ENCODE data around the gene MIOX.

The MIOX gene

GRCh38 chr22:50526108-50526833, 39.6 kb downstream of the MIOX start (continued):
- peak; percentile 86 for TF ChIP-seq ZIC2 (tag by site-specific recombination; IDR thresholded peaks at IDR 0.05)
- TF ChIP-seq KLF8 (tag by site-specific recombination; IDR thresholded peaks at IDR 0.05): no peak
- TF ChIP-seq, protein P1, sequence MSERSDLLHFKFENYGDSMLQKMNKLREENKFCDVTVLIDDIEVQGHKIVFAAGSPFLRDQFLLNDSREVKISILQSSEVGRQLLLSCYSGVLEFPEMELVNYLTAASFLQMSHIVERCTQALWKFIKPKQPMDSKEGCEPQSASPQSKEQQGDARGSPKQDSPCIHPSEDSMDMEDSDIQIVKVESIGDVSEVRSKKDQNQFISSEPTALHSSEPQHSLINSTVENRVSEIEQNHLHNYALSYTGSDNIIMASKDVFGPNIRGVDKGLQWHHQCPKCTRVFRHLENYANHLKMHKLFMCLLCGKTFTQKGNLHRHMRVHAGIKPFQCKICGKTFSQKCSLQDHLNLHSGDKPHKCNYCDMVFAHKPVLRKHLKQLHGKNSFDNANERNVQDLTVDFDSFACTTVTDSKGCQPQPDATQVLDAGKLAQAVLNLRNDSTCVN (tag by site-specific recombination; optimal IDR thresholded peaks at IDR 0.05): no peak
- TF ChIP-seq ZNF561 (tag by site-specific recombination; IDR thresholded peaks at IDR 0.05; ENCODE audit: borderline replicate concordance): peak; percentile 59
- no peak for TF ChIP-seq ZNF174 (tag by site-specific recombination; IDR thresholded peaks at IDR 0.05)
- TF ChIP-seq ZSCAN4 (tag by site-specific recombination; IDR thresholded peaks at IDR 0.05): no peak
- TF ChIP-seq, protein P2, sequence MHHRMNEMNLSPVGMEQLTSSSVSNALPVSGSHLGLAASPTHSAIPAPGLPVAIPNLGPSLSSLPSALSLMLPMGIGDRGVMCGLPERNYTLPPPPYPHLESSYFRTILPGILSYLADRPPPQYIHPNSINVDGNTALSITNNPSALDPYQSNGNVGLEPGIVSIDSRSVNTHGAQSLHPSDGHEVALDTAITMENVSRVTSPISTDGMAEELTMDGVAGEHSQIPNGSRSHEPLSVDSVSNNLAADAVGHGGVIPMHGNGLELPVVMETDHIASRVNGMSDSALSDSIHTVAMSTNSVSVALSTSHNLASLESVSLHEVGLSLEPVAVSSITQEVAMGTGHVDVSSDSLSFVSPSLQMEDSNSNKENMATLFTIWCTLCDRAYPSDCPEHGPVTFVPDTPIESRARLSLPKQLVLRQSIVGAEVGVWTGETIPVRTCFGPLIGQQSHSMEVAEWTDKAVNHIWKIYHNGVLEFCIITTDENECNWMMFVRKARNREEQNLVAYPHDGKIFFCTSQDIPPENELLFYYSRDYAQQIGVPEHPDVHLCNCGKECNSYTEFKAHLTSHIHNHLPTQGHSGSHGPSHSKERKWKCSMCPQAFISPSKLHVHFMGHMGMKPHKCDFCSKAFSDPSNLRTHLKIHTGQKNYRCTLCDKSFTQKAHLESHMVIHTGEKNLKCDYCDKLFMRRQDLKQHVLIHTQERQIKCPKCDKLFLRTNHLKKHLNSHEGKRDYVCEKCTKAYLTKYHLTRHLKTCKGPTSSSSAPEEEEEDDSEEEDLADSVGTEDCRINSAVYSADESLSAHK (tag by site-specific recombination; IDR thresholded peaks at IDR 0.05): no peak
- TF ChIP-seq, protein P3, sequence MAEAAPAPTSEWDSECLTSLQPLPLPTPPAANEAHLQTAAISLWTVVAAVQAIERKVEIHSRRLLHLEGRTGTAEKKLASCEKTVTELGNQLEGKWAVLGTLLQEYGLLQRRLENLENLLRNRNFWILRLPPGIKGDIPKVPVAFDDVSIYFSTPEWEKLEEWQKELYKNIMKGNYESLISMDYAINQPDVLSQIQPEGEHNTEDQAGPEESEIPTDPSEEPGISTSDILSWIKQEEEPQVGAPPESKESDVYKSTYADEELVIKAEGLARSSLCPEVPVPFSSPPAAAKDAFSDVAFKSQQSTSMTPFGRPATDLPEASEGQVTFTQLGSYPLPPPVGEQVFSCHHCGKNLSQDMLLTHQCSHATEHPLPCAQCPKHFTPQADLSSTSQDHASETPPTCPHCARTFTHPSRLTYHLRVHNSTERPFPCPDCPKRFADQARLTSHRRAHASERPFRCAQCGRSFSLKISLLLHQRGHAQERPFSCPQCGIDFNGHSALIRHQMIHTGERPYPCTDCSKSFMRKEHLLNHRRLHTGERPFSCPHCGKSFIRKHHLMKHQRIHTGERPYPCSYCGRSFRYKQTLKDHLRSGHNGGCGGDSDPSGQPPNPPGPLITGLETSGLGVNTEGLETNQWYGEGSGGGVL (tag by site-specific recombination; IDR thresholded peaks at IDR 0.05): peak; percentile 30
- no peak for TF ChIP-seq MEIS1 (CRISPR knock-in tag; IDR thresholded peaks at IDR 0.05; ENCODE audit: borderline replicate concordance)
- TF ChIP-seq ZBTB21 (tag by site-specific recombination; IDR thresholded peaks at IDR 0.05): no peak
- no peak for TF ChIP-seq ZNF600 (tag by site-specific recombination; IDR thresholded peaks at IDR 0.05)
- TF ChIP-seq ZNF146 (tag by site-specific recombination; IDR thresholded peaks at IDR 0.05): no peak
- no peak for TF ChIP-seq ZNF473 (tag by site-specific recombination; IDR thresholded peaks at IDR 0.05)
- TF ChIP-seq, protein P4, sequence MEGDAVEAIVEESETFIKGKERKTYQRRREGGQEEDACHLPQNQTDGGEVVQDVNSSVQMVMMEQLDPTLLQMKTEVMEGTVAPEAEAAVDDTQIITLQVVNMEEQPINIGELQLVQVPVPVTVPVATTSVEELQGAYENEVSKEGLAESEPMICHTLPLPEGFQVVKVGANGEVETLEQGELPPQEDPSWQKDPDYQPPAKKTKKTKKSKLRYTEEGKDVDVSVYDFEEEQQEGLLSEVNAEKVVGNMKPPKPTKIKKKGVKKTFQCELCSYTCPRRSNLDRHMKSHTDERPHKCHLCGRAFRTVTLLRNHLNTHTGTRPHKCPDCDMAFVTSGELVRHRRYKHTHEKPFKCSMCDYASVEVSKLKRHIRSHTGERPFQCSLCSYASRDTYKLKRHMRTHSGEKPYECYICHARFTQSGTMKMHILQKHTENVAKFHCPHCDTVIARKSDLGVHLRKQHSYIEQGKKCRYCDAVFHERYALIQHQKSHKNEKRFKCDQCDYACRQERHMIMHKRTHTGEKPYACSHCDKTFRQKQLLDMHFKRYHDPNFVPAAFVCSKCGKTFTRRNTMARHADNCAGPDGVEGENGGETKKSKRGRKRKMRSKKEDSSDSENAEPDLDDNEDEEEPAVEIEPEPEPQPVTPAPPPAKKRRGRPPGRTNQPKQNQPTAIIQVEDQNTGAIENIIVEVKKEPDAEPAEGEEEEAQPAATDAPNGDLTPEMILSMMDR (tag by site-specific recombination; IDR thresholded peaks at IDR 0.05): peak; percentile 21; the same call in 1 of the 2 replicates
- TF ChIP-seq ZNF549 (tag by site-specific recombination; IDR thresholded peaks at IDR 0.05): no peak
- TF ChIP-seq, protein P5, sequence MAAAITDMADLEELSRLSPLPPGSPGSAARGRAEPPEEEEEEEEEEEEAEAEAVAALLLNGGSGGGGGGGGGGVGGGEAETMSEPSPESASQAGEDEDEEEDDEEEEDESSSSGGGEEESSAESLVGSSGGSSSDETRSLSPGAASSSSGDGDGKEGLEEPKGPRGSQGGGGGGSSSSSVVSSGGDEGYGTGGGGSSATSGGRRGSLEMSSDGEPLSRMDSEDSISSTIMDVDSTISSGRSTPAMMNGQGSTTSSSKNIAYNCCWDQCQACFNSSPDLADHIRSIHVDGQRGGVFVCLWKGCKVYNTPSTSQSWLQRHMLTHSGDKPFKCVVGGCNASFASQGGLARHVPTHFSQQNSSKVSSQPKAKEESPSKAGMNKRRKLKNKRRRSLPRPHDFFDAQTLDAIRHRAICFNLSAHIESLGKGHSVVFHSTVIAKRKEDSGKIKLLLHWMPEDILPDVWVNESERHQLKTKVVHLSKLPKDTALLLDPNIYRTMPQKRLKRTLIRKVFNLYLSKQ (tag by site-specific recombination; IDR thresholded peaks at IDR 0.05; ENCODE audit: borderline replicate concordance): no peak
- TF ChIP-seq ZNF521 (tag by site-specific recombination; IDR thresholded peaks at IDR 0.05): no peak
- TF ChIP-seq KLF7 (tag by site-specific recombination; IDR thresholded peaks at IDR 0.05; ENCODE audit: borderline replicate concordance): peak; percentile 17; the same call in 1 of the 2 replicates
- no peak for TF ChIP-seq SALL2 (tag by site-specific recombination; IDR thresholded peaks at IDR 0.05; ENCODE audit: borderline replicate concordance)
- TF ChIP-seq ZNF785 (tag by site-specific recombination; IDR thresholded peaks at IDR 0.05): 0 out of 2 replicates have a peak, but pooled peaks have one; percentile 40
- no peak for TF ChIP-seq ZNF624 (tag by site-specific recombination; IDR thresholded peaks at IDR 0.05)
- TF ChIP-seq ZSCAN5A (tag by site-specific recombination; IDR thresholded peaks at IDR 0.05): 0 out of 2 replicates have a peak, but pooled peaks have one; percentile 69
- no peak; the same call in 1 of the 2 replicates for TF ChIP-seq ZNF391 (tag by site-specific recombination; IDR thresholded peaks at IDR 0.05; ENCODE audit: borderline replicate concordance, low read depth)
- no peak for TF ChIP-seq GFI1B (tag by site-specific recombination; IDR thresholded peaks at IDR 0.05)
- no peak for TF ChIP-seq RBAK (tag by site-specific recombination; IDR thresholded peaks at IDR 0.05)
- no peak for TF ChIP-seq ZNF155 (tag by site-specific recombination; IDR thresholded peaks at IDR 0.05)
- TF ChIP-seq BCL11B (tag by site-specific recombination; IDR thresholded peaks at IDR 0.05; ENCODE audit: low read depth): peak; percentile 55; the same call in 1 of the 2 replicates
- no peak for TF ChIP-seq REPIN1 (tag by site-specific recombination; IDR thresholded peaks at IDR 0.05; ENCODE audit: low read depth)

All from HEK293 (cell line).